Neuron (in vitro differentiated cells): Measurements from ENCODE around the gene LOXL4.
"Not testable (repeated sequence)": the region's sequence is repeated elsewhere in the genome, so short reads cannot be mapped to it uniquely, and the experiment has no call there.

ENCODE experiments used
- H2AFZ ChIP-seq: one replicate; pipeline ENCODE4 v1.6.1; 2013; ENCODE audit warnings: low read depth, mild to moderate bottlenecking, inconsistent platforms, low read length, moderate library complexity
- H3K27me3 ChIP-seq: one replicate; pipeline ENCODE4 v1.6.1; 2013; ENCODE audit warnings: low read length; ENCODE audit not compliant: insufficient read depth
- H3K36me3 ChIP-seq: one replicate; pipeline ENCODE4 v1.6.1; 2013; ENCODE audit warnings: low read length; ENCODE audit not compliant: insufficient read depth
- H3K4me1 ChIP-seq: one replicate; pipeline ENCODE4 v1.6.1; 2013; ENCODE audit warnings: low read length; ENCODE audit not compliant: insufficient read depth
- H3K4me3 ChIP-seq: 2 replicates; pipeline ENCODE4 v1.5.1; 2013; ENCODE audit warnings: mild to moderate bottlenecking, low read length, moderate library complexity
- H3K9me3 ChIP-seq: one replicate; pipeline ENCODE4 v1.6.1; 2013; ENCODE audit warnings: low read length

LOXL4 gene

DNA sequence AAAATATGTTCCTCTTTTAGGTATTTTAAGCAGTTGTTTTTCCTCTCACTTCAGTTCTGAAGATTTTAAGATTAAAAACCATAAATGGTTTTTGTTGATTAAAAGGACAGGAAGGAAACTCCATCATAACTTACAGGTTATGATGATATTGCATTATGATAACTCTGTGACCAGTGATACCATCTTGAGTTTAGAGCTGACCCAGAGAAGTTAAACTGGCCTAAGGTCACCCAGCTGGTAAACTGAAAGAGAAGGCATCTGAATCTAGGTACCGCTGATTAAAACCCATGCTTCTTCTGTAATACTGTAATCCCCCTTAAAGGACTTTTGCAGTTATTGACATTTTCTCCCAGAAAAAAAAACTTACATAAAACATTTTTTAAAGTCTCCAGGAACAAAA lies 29.6 kb downstream of the LOXL4 start:
- Histone ChIP-seq H3K36me3 (peaks cover 32% of the 10 kb centered on the region), H3K9me3 (no peaks in the 10 kb centered on the region), H3K4me1 (no peaks in the 10 kb centered on the region), H3K27me3 (no peaks in the 10 kb centered on the region), H2AFZ (no peak overlapping the region), H3K4me3 (no peak overlapping the region)

DNA sequence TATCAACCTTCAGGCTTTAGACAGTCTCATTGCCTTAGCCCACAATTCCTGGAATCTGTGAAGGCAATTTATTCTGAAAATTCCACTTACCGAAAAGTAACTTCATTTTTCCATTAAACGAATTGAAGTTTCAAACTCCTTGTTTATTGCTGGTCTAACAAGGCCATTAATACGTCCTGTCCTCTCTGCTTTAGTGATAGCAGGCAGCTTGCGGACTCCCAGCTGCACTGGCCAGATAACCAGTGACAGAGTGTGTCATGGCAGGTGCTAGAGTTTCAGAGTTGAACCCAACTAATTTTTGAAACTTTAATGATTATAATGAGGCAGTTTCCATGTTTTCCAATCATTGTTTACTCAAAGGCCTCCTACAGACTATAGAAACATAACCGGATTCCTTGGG lies 31.1 kb downstream of the LOXL4 start:
- Histone ChIP-seq H3K27me3 (no peaks in the 10 kb centered on the region), H3K4me3 (no peak overlapping the region), H3K9me3 (no peaks in the 10 kb centered on the region), H3K4me1 (no peaks in the 10 kb centered on the region), H3K36me3 (peaks cover 32% of the 10 kb centered on the region), H2AFZ (no peak overlapping the region)

DNA sequence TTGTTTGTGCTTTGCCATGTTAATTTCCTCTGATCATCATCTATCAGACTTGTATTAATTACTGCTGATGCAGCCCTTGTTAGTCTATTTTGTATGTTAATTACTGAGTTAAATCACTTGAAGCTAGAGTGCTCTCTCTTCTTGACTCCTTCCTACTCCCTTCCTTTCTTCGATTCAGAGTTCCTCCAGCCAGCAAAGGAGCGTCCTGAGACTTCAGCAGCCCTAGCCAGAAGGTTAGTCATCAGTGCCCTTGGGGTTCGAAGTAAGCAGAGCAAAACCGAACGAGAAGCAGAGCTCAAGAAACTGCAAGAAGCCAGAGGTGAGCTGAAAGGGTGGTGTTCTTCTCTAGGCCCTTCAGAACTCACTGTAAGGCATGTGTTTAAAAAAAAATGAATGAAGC lies 32.1 kb downstream of the LOXL4 start:
- Histone ChIP-seq H3K4me3 (no peak overlapping the region), H2AFZ (no peak overlapping the region), H3K4me1 (no peaks in the 10 kb centered on the region), H3K27me3 (no peaks in the 10 kb centered on the region), H3K9me3 (no peaks in the 10 kb centered on the region), H3K36me3 (peaks cover 34% of the 10 kb centered on the region)

DNA sequence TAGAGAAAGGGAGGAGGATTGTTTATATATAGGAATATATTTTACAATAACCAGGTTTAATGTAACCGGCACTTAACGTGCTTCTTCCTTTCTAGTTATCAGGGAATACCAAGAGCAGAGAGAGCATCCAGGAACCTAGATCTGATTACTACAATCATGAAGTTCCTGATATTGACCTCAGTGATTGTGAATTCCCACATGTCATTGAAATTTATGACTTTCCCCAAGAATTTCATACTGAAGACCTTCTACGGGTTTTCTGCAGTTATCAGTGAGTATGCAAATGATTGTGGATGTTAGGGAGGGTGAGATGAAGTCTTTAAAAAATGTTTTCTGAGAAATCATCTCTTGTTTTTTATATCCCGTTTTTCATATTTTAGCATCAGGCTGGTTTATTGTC lies 36.6 kb downstream of the LOXL4 start:
- H3K27me3 ChIP-seq = no peaks in the 10 kb centered on the region
- H3K36me3 ChIP-seq = peaks cover 19% of the 10 kb centered on the region
- peaks cover 2% of the 10 kb centered on the region for H3K9me3 ChIP-seq
- no peak overlapping the region for H3K4me3 ChIP-seq
- no peak overlapping the region for H2AFZ ChIP-seq
- no peaks in the 10 kb centered on the region for H3K4me1 ChIP-seq

GRCh38 chr10:98228266-98228665 lies 39.7 kb downstream of the LOXL4 start:
- H3K4me3 ChIP-seq, H3K36me3 ChIP-seq, H2AFZ ChIP-seq, H3K9me3 ChIP-seq, H3K4me1 ChIP-seq, H3K27me3 ChIP-seq: not testable (repeated sequence)

DNA sequence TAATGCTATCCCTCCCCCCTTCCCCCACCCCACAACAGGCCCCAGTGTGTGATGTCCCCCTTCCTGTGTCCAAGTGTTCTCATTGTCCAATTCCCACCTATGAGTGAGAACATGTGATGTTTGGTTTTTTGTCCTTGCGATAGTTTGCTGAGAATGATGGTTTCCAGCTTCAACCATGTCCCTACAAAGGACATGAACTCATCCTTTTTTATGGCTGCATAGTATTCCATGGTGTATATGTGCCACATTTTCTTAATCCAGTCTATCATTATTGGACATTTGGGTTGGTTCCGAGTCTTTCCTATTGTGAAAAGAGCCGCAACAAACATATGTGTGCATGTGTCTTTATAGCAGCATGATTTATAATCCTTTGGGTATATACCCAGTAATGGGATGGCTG lies 40.3 kb downstream of the LOXL4 start:
- not testable (repeated sequence) for H3K36me3 ChIP-seq, H3K4me3 ChIP-seq, H3K27me3 ChIP-seq, H3K4me1 ChIP-seq, H3K9me3 ChIP-seq, H2AFZ ChIP-seq

- no peak overlapping the region for H3K4me3 ChIP-seq
- H2AFZ ChIP-seq = no peak overlapping the region
- peaks cover 2% of the 10 kb centered on the region for H3K36me3 ChIP-seq
- H3K4me1 ChIP-seq = no peaks in the 10 kb centered on the region
- H3K9me3 ChIP-seq = peaks cover 4% of the 10 kb centered on the region
- H3K27me3 ChIP-seq = no peaks in the 10 kb centered on the region
Observed at GRCh38 chr10:98226508-98227144, 41.4 kb downstream of the LOXL4 start.

- H3K4me1 ChIP-seq = no peaks in the 10 kb centered on the region
- no peaks in the 10 kb centered on the region for H3K27me3 ChIP-seq
- peaks cover 2% of the 10 kb centered on the region for H3K9me3 ChIP-seq
- no peaks in the 10 kb centered on the region for H3K36me3 ChIP-seq
- no peak overlapping the region for H3K4me3 ChIP-seq
- no peak overlapping the region for H2AFZ ChIP-seq
Observed at GRCh38 chr10:98224996-98225395, 43.0 kb downstream of the LOXL4 start.

GRCh38 chr10:98224509-98224908 lies 43.5 kb downstream of the LOXL4 start:
- Histone ChIP-seq H3K27me3 (no peaks in the 10 kb centered on the region), H3K36me3 (no peaks in the 10 kb centered on the region), H3K9me3 (peaks cover 2% of the 10 kb centered on the region), H3K4me3 (no peak overlapping the region), H2AFZ (no peak overlapping the region), H3K4me1 (no peaks in the 10 kb centered on the region)

- H3K4me3 ChIP-seq = no peak overlapping the region
Observed at GRCh38 chr10:98223874-98224273, 44.1 kb downstream of the LOXL4 start.

GRCh38 chr10:98217801-98218200 lies 50.2 kb downstream of the LOXL4 start:
- H3K36me3 ChIP-seq = peaks cover 2% of the 10 kb centered on the region
- no peak overlapping the region for H3K4me3 ChIP-seq
- no peak overlapping the region for H2AFZ ChIP-seq
- peaks cover 2% of the 10 kb centered on the region for H3K9me3 ChIP-seq
- no peaks in the 10 kb centered on the region for H3K27me3 ChIP-seq
- H3K4me1 ChIP-seq = no peaks in the 10 kb centered on the region

More at GRCh38 chr10:98223874-98224273, 44.1 kb downstream of the LOXL4 start:
- Histone ChIP-seq H3K4me1 (no peaks in the 10 kb centered on the region), H3K27me3 (no peaks in the 10 kb centered on the region), H2AFZ (no peak overlapping the region), H3K9me3 (peaks cover 2% of the 10 kb centered on the region), H3K36me3 (no peaks in the 10 kb centered on the region)

- Histone ChIP-seq H2AFZ (no peak overlapping the region), H3K4me3 (no peak overlapping the region), H3K9me3 (peaks cover 2% of the 10 kb centered on the region), H3K4me1 (no peaks in the 10 kb centered on the region), H3K36me3 (peaks cover 5% of the 10 kb centered on the region), H3K27me3 (no peaks in the 10 kb centered on the region)
Observed at GRCh38 chr10:98215373-98215772, 52.6 kb downstream of the LOXL4 start.

GRCh38 chr10:98213740-98214139 lies 54.3 kb downstream of the LOXL4 start:
- no peaks in the 10 kb centered on the region for H3K27me3 ChIP-seq
- H3K36me3 ChIP-seq = peaks cover 12% of the 10 kb centered on the region
- H2AFZ ChIP-seq = no peak overlapping the region
- H3K4me3 ChIP-seq = no peak overlapping the region
- no peaks in the 10 kb centered on the region for H3K4me1 ChIP-seq
- H3K9me3 ChIP-seq = peaks cover 2% of the 10 kb centered on the region

DNA sequence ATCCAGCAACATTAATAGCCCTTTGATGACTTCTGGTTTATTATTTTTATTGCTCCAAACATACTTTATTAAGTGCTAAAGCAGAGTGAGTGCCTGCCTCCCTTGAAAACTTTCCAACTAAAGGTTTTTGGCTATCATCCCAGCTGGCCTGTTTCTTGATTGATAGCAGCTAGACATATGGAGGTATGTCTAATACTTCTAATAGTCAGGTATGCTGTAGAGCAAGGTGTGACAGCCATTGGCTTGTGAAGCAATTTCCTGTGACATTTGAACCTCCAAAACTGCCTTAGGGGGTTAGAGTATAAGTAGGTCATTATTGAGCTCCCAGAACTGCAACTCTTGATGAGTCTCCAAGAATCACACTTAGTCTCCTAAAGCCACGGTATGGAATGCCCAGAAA lies 55.8 kb downstream of the LOXL4 start:
- no peaks in the 10 kb centered on the region for H3K27me3 ChIP-seq
- no peak overlapping the region for H2AFZ ChIP-seq
- no peaks in the 10 kb centered on the region for H3K4me1 ChIP-seq
- peaks cover 18% of the 10 kb centered on the region for H3K36me3 ChIP-seq
- H3K9me3 ChIP-seq = peaks cover 2% of the 10 kb centered on the region
- H3K4me3 ChIP-seq = no peak overlapping the region
